Measurements from ENCODE around the gene TP53RK.

The TP53RK gene

GRCh38 chr20:46680684-46681031 lies 8.6 kb downstream of the TP53RK start:
- TF ChIP-seq, protein P1, sequence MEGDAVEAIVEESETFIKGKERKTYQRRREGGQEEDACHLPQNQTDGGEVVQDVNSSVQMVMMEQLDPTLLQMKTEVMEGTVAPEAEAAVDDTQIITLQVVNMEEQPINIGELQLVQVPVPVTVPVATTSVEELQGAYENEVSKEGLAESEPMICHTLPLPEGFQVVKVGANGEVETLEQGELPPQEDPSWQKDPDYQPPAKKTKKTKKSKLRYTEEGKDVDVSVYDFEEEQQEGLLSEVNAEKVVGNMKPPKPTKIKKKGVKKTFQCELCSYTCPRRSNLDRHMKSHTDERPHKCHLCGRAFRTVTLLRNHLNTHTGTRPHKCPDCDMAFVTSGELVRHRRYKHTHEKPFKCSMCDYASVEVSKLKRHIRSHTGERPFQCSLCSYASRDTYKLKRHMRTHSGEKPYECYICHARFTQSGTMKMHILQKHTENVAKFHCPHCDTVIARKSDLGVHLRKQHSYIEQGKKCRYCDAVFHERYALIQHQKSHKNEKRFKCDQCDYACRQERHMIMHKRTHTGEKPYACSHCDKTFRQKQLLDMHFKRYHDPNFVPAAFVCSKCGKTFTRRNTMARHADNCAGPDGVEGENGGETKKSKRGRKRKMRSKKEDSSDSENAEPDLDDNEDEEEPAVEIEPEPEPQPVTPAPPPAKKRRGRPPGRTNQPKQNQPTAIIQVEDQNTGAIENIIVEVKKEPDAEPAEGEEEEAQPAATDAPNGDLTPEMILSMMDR (IDR thresholded peaks at IDR 0.05): no peak

DNA sequence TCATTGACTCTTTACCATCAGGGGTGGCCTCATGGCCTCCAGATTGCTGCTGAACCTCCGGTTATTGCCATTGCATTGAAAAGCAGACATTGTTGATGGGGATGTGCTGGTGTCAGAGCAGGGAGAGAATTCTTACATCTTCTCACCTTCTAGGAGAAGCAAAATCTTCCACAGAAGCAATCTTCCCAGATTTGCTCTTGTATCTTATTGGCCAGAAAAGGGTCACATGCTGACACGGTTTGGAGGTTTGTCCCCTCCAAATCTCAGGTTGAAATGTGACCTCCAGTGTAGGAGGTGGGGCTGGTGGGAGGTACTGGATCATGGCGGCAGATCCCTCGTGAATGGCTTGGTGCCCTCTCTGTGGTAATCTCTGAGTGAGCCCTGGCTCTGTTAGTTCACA lies 10.7 kb downstream of the TP53RK start:
- TF ChIP-seq, protein P1 (IDR thresholded peaks at IDR 0.05): no peak

DNA sequence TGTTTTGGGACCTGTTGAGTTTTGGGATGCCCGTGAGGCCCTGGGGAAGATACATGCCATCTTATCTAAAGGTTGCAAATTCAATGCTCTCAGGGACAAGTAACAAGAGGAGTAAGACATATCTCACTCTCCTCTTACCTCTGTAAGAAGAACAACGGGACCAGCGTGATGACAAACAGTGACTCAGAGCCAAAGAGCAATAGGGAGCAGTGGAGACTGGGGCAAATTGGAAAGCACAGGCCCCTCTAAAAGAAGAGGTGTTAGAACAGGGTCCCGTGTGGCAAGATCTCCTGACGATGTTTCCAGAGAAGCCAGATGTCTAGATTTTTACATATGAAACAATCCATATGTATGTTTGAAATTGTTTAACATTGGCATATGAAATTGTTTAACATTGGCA lies 11.6 kb downstream of the TP53RK start:
- TF ChIP-seq, protein P1 (IDR thresholded peaks at IDR 0.05): no peak

DNA sequence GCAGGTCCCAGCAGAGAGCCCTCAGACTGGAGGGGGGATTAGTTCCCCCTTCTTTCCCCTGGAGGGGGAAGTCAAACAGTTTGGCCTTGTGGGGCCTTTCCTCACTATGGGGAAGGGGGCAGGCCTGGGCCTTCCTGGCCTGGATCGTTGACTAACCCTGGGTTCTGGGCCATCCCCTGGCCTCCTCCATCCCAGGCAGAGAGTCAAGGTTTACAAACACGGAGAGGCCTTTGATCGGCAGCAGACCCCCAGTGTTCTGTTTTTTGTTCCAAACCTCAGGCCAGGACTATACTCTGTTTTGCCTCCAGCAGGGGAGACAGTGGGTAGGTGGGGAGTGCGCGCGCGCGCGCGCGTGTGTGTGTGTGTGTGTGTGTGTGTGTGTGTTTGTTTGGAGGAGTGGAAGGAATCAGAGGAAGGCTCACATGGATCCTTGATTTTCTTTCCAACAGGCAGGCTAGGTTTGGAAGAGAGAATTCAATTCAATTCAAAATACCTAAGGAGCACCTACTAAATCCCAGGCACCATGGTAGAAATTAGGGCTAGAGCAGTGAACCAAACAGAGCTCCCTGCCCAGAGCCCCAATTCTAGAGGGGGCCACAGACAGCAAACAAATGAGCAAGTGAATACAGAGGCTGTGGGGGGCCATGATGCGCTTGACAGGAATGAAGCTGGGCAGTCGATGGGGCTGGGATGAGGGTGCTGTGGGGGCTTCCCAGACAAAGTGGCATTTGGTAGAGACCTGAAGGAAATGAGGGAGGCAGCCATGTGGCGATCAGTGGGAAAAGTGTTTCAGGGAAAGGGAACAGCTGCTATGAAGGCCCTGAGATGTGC lies 14.8 kb downstream of the TP53RK start:
- TF ChIP-seq, protein P1 (IDR thresholded peaks at IDR 0.05): no peak

DNA sequence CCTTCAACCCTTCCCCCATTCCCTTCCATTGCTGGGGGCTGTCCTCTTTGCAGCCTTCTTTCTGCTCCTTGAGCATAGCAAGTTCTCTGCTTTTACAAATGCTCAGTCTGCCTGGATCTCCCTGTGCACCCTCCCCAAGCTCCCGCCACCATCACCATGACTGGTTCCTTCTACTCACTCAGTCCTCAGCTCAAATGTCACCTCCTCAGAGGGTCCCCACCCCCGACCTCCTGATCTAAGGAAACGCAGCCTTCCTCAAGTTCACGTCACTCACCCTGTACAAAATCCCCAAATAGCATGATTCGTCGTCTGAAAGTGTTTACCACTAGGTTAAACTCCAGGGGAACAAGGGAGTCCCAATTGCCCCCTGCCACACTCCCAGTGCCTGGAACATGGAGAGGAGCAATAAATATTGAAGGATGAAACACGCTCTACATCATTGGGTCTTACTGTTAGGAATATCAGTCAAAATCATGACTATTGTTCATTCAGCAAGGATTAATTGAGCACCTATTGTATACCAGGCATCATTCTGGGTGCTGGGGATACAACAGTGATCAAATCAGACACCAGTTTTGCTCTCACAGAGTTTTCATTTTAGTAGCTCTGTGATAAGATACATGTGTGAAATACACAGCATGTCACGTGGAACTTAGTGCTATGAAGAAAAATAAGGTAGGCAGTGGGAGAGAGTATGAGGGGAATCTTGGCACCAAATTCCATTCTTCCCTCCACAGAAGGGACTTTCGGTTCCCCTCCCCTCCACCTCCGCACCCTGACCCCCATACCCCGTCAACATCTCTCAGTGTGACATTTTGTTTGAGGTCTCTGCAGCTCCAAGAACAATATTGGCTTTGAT lies 15.6 kb downstream of the TP53RK start:
- TF ChIP-seq, protein P1 (IDR thresholded peaks at IDR 0.05): no peak

- TF ChIP-seq, protein P1 (IDR thresholded peaks at IDR 0.05): no peak
These were observed 16.6 kb downstream of the TP53RK start for GRCh38 chr20:46672543-46673148.

- TF ChIP-seq, protein P1 (IDR thresholded peaks at IDR 0.05): no peak
These were observed 17.2 kb downstream of the TP53RK start for GRCh38 chr20:46671866-46672542.
